Smooth muscle cell (in vitro differentiated cells): ENCODE results near the gene FADD. TPM values are rescaled to one million over a fixed set of nuclear protein-coding genes. Genes with fewer than 3 reads are reported as not detected.

Experiments
- DNase-seq: peaks from one replicate; lab custom pipeline; 2025; ENCODE audit not compliant: unreplicated experiment; lab: John Stamatoyannopoulos, UW
- H2AFZ ChIP-seq: fragments of 200-600 bp; sonication (generic); 2 replicates; pipeline ENCODE4 v1.6.0; 2016; ENCODE audit warnings: antibody characterized with exemption, low read depth, mild to moderate bottlenecking
- H3F3A ChIP-seq: fragments of 200-600 bp; sonication (generic); 2 replicates; pipeline ENCODE4 v1.6.0; 2017; ENCODE audit warnings: antibody characterized with exemption, low read depth
- H3K27ac ChIP-seq: fragments of 200-600 bp; sonication (generic); 2 replicates; pipeline ENCODE4 v1.5.1; 2016; ENCODE audit warnings: low read depth, mild to moderate bottlenecking
- H3K27me3 ChIP-seq: fragments of 200-600 bp; sonication (generic); 2 replicates; pipeline ENCODE4 v1.6.1; 2016; ENCODE audit warnings: low read depth, mild to moderate bottlenecking
- H3K36me3 ChIP-seq: fragments of 200-600 bp; sonication (generic); 2 replicates; pipeline ENCODE4 v1.5.1; 2016; ENCODE audit warnings: low read depth
- H3K4me1 ChIP-seq: fragments of 200-600 bp; sonication (generic); 2 replicates; pipeline ENCODE4 v1.5.1; 2016; ENCODE audit warnings: low read depth
- H3K4me2 ChIP-seq: fragments of 200-600 bp; sonication (generic); 2 replicates; pipeline ENCODE4 v1.6.0; 2016; ENCODE audit warnings: mild to moderate bottlenecking
- H3K4me3 ChIP-seq: fragments of 200-600 bp; sonication (generic); 2 replicates; pipeline ENCODE4 v1.5.1; 2016; ENCODE audit warnings: mild to moderate bottlenecking
- H3K79me2 ChIP-seq: fragments of 200-600 bp; sonication (generic); 2 replicates; pipeline ENCODE4 v1.6.0; 2016; ENCODE audit warnings: low read depth, mild to moderate bottlenecking
- H3K9ac ChIP-seq: fragments of 200-600 bp; sonication (generic); 2 replicates; pipeline ENCODE4 v1.6.0; 2016; ENCODE audit warnings: low read depth
- H3K9me3 ChIP-seq: fragments of 200-600 bp; sonication (generic); replicated peaks from 2 replicates; pipeline ENCODE4 v1.5.1; 2016; ENCODE audit warnings: low read depth
- H4K20me1 ChIP-seq: fragments of 200-600 bp; sonication (generic); 2 replicates; pipeline ENCODE4 v1.6.0; 2016; ENCODE audit warnings: low read depth
- CTCF ChIP-seq: fragments of 200-600 bp; sonication (generic); IDR thresholded peaks from 2 replicates; pipeline ENCODE4 v1.5.1; 2017; ENCODE audit warnings: borderline replicate concordance, mild to moderate bottlenecking, antibody characterized with exemption; ENCODE audit not compliant: insufficient read depth, poor library complexity, severe bottlenecking
- WGBS: methylation state at CpG from one replicate; pipeline ENCODE4 v1.1.7; 2016; ENCODE audit warnings: low lambda C conversion rate; 5-methylcytosine and 5-hydroxymethylcytosine counted together
- polyA plus RNA-seq: library from polyadenylated mRNA; unstranded; fragments of >200 nt; fragmentation: Nextera tagmentation; extraction: Ambion mirVana; gene quantifications from 2 replicates; pipeline ENCODE4 v1.2.1, GENCODE V29; 2016
- total RNA-seq: library from RNA; depleted of rRNA; stranded (reverse); fragments of >200 nt; gene quantifications from 2 replicates; pipeline ENCODE4 v1.2.3, GENCODE V29; 2014

The FADD gene
- 18.6 and 22.2 TPM in 2 replicates for total RNA-seq
- polyA plus RNA-seq: 38.8 and 41.3 TPM in 2 replicates

- H3K9ac ChIP-seq: peak within 1 kb of the TSS; percentile 94
- peak within 1 kb of the TSS; percentile 0 for H2AFZ ChIP-seq
- peak within 1 kb of the TSS; percentile 96 for H3K27ac ChIP-seq
- H3K9me3 ChIP-seq: no peaks in the 10 kb centered on the region
- peaks cover 8% of the 10 kb centered on the region for H3K4me1 ChIP-seq
- peaks cover 21% of the 10 kb centered on the region for H3K79me2 ChIP-seq
- under 1% methylated on average over 86 of the region's 91 CpGs for WGBS
- peak within 1 kb of the TSS; percentile 93 for H3K4me3 ChIP-seq
- no peak for TF ChIP-seq CTCF
- no peaks in the 10 kb centered on the region for H3K36me3 ChIP-seq
- peak within 1 kb of the TSS; percentile 88 for H3K4me2 ChIP-seq
- H4K20me1 ChIP-seq: peaks cover 38% of the 10 kb centered on the region
- no peaks in the 10 kb centered on the region for H3K27me3 ChIP-seq
- peak; percentile 71 for DNase-seq
- H3F3A ChIP-seq: peaks cover 4% of the 10 kb centered on the region
Observed at GRCh38 chr11:70202920-70203750, at the start of gene FADD. FADD (plus strand) TSS chr11:70203296; CDS start chr11:70203460, 164 bp downstream.

GRCh38 chr11:70155386-70155785 lies 47.7 kb upstream of the FADD start:
- H3K36me3 ChIP-seq: no peaks in the 10 kb centered on the region
- no peak overlapping the region for H3K27ac ChIP-seq
- no peak for TF ChIP-seq CTCF
- no peaks in the 10 kb centered on the region for H3K4me1 ChIP-seq
- H3K27me3 ChIP-seq: no peaks in the 10 kb centered on the region
- H3F3A ChIP-seq: no peaks in the 10 kb centered on the region
- no peaks in the 10 kb centered on the region for H3K79me2 ChIP-seq
- H3K4me3 ChIP-seq: no peak overlapping the region
- no peak for DNase-seq
- no peak overlapping the region for H2AFZ ChIP-seq
- H3K9ac ChIP-seq: no peak overlapping the region
- 93% methylated on average over 14 of the region's 14 CpGs for WGBS
- no peak overlapping the region for H3K4me2 ChIP-seq
- no peaks in the 10 kb centered on the region for H4K20me1 ChIP-seq
- no peaks in the 10 kb centered on the region for H3K9me3 ChIP-seq

GRCh38 chr11:70156291-70157037 lies 46.6 kb upstream of the FADD start:
- Histone ChIP-seq H3K4me3 (no peak overlapping the region), H3K4me2 (no peak overlapping the region), H3F3A (no peaks in the 10 kb centered on the region), H3K27ac (no peak overlapping the region), H3K9ac (no peak overlapping the region), H3K36me3 (no peaks in the 10 kb centered on the region), H2AFZ (no peak overlapping the region), H3K9me3 (no peaks in the 10 kb centered on the region), H3K4me1 (no peaks in the 10 kb centered on the region), H3K27me3 (no peaks in the 10 kb centered on the region), H3K79me2 (no peaks in the 10 kb centered on the region), H4K20me1 (no peaks in the 10 kb centered on the region)
- TF ChIP-seq CTCF: no peak
- WGBS: 86% methylated on average over 18 of the region's 18 CpGs
- DNase-seq: no peak
